ENCODE results near the gene SLC12A4.

- TF ChIP-seq, protein P1, sequence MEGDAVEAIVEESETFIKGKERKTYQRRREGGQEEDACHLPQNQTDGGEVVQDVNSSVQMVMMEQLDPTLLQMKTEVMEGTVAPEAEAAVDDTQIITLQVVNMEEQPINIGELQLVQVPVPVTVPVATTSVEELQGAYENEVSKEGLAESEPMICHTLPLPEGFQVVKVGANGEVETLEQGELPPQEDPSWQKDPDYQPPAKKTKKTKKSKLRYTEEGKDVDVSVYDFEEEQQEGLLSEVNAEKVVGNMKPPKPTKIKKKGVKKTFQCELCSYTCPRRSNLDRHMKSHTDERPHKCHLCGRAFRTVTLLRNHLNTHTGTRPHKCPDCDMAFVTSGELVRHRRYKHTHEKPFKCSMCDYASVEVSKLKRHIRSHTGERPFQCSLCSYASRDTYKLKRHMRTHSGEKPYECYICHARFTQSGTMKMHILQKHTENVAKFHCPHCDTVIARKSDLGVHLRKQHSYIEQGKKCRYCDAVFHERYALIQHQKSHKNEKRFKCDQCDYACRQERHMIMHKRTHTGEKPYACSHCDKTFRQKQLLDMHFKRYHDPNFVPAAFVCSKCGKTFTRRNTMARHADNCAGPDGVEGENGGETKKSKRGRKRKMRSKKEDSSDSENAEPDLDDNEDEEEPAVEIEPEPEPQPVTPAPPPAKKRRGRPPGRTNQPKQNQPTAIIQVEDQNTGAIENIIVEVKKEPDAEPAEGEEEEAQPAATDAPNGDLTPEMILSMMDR (conservative IDR thresholded peaks at IDR 0.05; ENCODE audit: low read depth in 2 of 2) = no peak
- TF ChIP-seq POLR2AphosphoS5 (IDR thresholded peaks at IDR 0.05; ENCODE audit: low read depth) (no peak), CREB1 (CRISPR knock-in tag; IDR thresholded peaks at IDR 0.05; ENCODE audit: low read depth) (no peak), ZNF114 (CRISPR knock-in tag; IDR thresholded peaks at IDR 0.05) (no peak), EZH2 (IDR thresholded peaks at IDR 0.05; ENCODE audit: low read depth, unreplicated experiment) (no peak), ZNF331 (CRISPR knock-in tag; IDR thresholded peaks at IDR 0.05; ENCODE audit: low read depth) (no peak)
- TF ChIP-seq, protein P2, sequence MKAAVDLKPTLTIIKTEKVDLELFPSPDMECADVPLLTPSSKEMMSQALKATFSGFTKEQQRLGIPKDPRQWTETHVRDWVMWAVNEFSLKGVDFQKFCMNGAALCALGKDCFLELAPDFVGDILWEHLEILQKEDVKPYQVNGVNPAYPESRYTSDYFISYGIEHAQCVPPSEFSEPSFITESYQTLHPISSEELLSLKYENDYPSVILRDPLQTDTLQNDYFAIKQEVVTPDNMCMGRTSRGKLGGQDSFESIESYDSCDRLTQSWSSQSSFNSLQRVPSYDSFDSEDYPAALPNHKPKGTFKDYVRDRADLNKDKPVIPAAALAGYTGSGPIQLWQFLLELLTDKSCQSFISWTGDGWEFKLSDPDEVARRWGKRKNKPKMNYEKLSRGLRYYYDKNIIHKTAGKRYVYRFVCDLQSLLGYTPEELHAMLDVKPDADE (IDR thresholded peaks at IDR 0.05) = no peak
Measured at GRCh38 chr16:67946128-67946569, 22.3 kb downstream of the SLC12A4 start.
